PFSK-1 (cell line): Measurements from ENCODE around the gene ANKRD60.

Experiments
- POLR2AphosphoS5 ChIP-seq: IDR thresholded peaks from 2 replicates; pipeline ENCODE4 v1.6.1; 2012; ENCODE audit warnings: low read depth, mild to moderate bottlenecking, control low read depth, low read length, moderate library complexity
- SIN3A ChIP-seq: IDR thresholded peaks from 2 replicates; pipeline ENCODE4 v1.6.1; 2012; ENCODE audit warnings: mild to moderate bottlenecking, low read length, moderate library complexity, borderline replicate concordance; ENCODE audit not compliant: insufficient read depth
- TAF1 ChIP-seq: IDR thresholded peaks from 2 replicates; pipeline ENCODE4 v1.6.1; 2012; ENCODE audit warnings: low read length, control low read depth, borderline replicate concordance; ENCODE audit not compliant: insufficient read depth

- TF ChIP-seq TAF1 (no peak), POLR2AphosphoS5 (no peak), SIN3A (no peak)
Measured at GRCh38 chr20:58174708-58175280, 53.7 kb downstream of the ANKRD60 start.
